ENCODE data around the gene MAD1L1. TPM values are rescaled to one million over a fixed set of nuclear protein-coding genes. Genes with fewer than 3 reads are reported as not detected.

MAD1L1 gene
- total and polyA plus RNA-seq, 2 donors (not counting 1 experiment from before 2014, with no cell fraction given) = 9.8 to 29.4 TPM

GRCh38 chr7:1781369-1781768, 451.4 kb downstream of the MAD1L1 start:
- TF ChIP-seq EZH2 (IDR thresholded peaks at IDR 0.05; ENCODE audit: low read length, missing control alignments) (no peak), CTCF (conservative IDR thresholded peaks at IDR 0.05 in 1 of 2, IDR thresholded peaks at IDR 0.05 in 1 of 2; ENCODE audit: low read depth in 1 of 2, low read length in 2 of 2) (no peak)
- no peak for DNase-seq (ENCODE audit: low read depth in 2 of 2)
- Histone ChIP-seq H3K79me2 (ENCODE audit: control insufficient read depth, insufficient read depth, low read length) (no peaks in the 10 kb centered on the region), H3K9ac (ENCODE audit: insufficient read depth, low read length) (no peak overlapping the region), H3K36me3 (ENCODE audit: control insufficient read depth, insufficient read depth, low read length) (no peaks in the 10 kb centered on the region), H2AFZ (ENCODE audit: low read length) (no peak overlapping the region), H3K4me3 (replicated peaks in 1 of 4; ENCODE audit: control extremely low read depth in 1 of 4, insufficient read depth in 1 of 4, low read depth in 3 of 4, low read length in 4 of 4) (no peak overlapping the region), H4K20me1 (ENCODE audit: control insufficient read depth, extremely low read depth, insufficient read depth, low read length) (no peaks in the 10 kb centered on the region), H3K9me3 (ENCODE audit: control insufficient read depth, insufficient read depth, low read depth, low read length) (no peaks in the 10 kb centered on the region), H3K27me3 (ENCODE audit: control insufficient read depth, insufficient read depth, low read length) (no peaks in the 10 kb centered on the region), H3K27ac (ENCODE audit: insufficient read depth, low read length) (no peak overlapping the region), H3K4me2 (ENCODE audit: extremely low read depth, insufficient read depth, low read length) (no peak overlapping the region), H3K4me1 (ENCODE audit: control insufficient read depth, extremely low read depth, insufficient read depth, low read length) (no peaks in the 10 kb centered on the region)

- no peak for TF ChIP-seq CTCF (conservative IDR thresholded peaks at IDR 0.05 in 1 of 2, IDR thresholded peaks at IDR 0.05 in 1 of 2; ENCODE audit: low read depth in 1 of 2, low read length in 2 of 2)
- TF ChIP-seq EZH2 (IDR thresholded peaks at IDR 0.05; ENCODE audit: low read length, missing control alignments) = no peak
- Histone ChIP-seq H3K9ac (ENCODE audit: insufficient read depth, low read length) (no peak overlapping the region), H3K79me2 (ENCODE audit: control insufficient read depth, insufficient read depth, low read length) (no peaks in the 10 kb centered on the region), H3K27me3 (ENCODE audit: control insufficient read depth, insufficient read depth, low read length) (no peaks in the 10 kb centered on the region), H3K36me3 (ENCODE audit: control insufficient read depth, insufficient read depth, low read length) (no peaks in the 10 kb centered on the region), H3K4me1 (ENCODE audit: control insufficient read depth, extremely low read depth, insufficient read depth, low read length) (no peaks in the 10 kb centered on the region), H4K20me1 (ENCODE audit: control insufficient read depth, extremely low read depth, insufficient read depth, low read length) (no peaks in the 10 kb centered on the region), H3K27ac (ENCODE audit: insufficient read depth, low read length) (no peak overlapping the region), H3K4me2 (ENCODE audit: extremely low read depth, insufficient read depth, low read length) (no peak overlapping the region), H3K4me3 (replicated peaks in 1 of 4; ENCODE audit: control extremely low read depth in 1 of 4, insufficient read depth in 1 of 4, low read depth in 3 of 4, low read length in 4 of 4) (no peak overlapping the region), H2AFZ (ENCODE audit: low read length) (no peak overlapping the region), H3K9me3 (ENCODE audit: control insufficient read depth, insufficient read depth, low read depth, low read length) (no peaks in the 10 kb centered on the region)
- DNase-seq (ENCODE audit: low read depth in 2 of 2) = no peak
Observed at GRCh38 chr7:1779445-1779844, 453.3 kb downstream of the MAD1L1 start.

- no peaks in the 10 kb centered on the region for H3K79me2 ChIP-seq (ENCODE audit: control insufficient read depth, insufficient read depth, low read length)
- no peaks in the 10 kb centered on the region for H3K4me1 ChIP-seq (ENCODE audit: control insufficient read depth, extremely low read depth, insufficient read depth, low read length)
- H3K9ac ChIP-seq (ENCODE audit: insufficient read depth, low read length) = no peak overlapping the region
- H4K20me1 ChIP-seq (ENCODE audit: control insufficient read depth, extremely low read depth, insufficient read depth, low read length) = no peaks in the 10 kb centered on the region
- no peak for DNase-seq (ENCODE audit: low read depth in 2 of 2)
- no peak overlapping the region for H3K27ac ChIP-seq (ENCODE audit: insufficient read depth, low read length)
- H3K4me2 ChIP-seq (ENCODE audit: extremely low read depth, insufficient read depth, low read length) = no peak overlapping the region
- no peak overlapping the region for H3K4me3 ChIP-seq (replicated peaks in 1 of 4; ENCODE audit: control extremely low read depth in 1 of 4, insufficient read depth in 1 of 4, low read depth in 3 of 4, low read length in 4 of 4)
- H2AFZ ChIP-seq (ENCODE audit: low read length) = no peak overlapping the region
- no peaks in the 10 kb centered on the region for H3K36me3 ChIP-seq (ENCODE audit: control insufficient read depth, insufficient read depth, low read length)
- H3K27me3 ChIP-seq (ENCODE audit: control insufficient read depth, insufficient read depth, low read length) = no peaks in the 10 kb centered on the region
- TF ChIP-seq CTCF (conservative IDR thresholded peaks at IDR 0.05 in 1 of 2, IDR thresholded peaks at IDR 0.05 in 1 of 2; ENCODE audit: low read depth in 1 of 2, low read length in 2 of 2) (no peak), EZH2 (IDR thresholded peaks at IDR 0.05; ENCODE audit: low read length, missing control alignments) (no peak)
- H3K9me3 ChIP-seq (ENCODE audit: control insufficient read depth, insufficient read depth, low read depth, low read length) = no peaks in the 10 kb centered on the region
Observed at GRCh38 chr7:1777122-1777521, 455.6 kb downstream of the MAD1L1 start.

Data from fibroblast of lung (primary cell).